Measurements from ENCODE around the gene MAP3K7. TPM values are rescaled to one million over a fixed set of nuclear protein-coding genes. Genes with fewer than 3 reads are reported as not detected.

The MAP3K7 gene
- total and polyA plus RNA-seq, 10 donors = 15.6 to 56.9 (median 39.8) TPM

GRCh38 chr6:90598192-90598951, 11.5 kb upstream of the MAP3K7 start:
- Histone ChIP-seq H3K4me1 (no peaks in the 10 kb centered on the region), H3K27me3 (replicated peaks in 1 of 7) (peaks cover 0 to 35% (median 6%) of the 10 kb centered on the region in 7 donors), H3K9me3 (no peaks in the 10 kb centered on the region), H3K27ac (no peak overlapping the region), H3K4me3 (no peak overlapping the region), H3K36me3 (no peaks in the 10 kb centered on the region)
- DNase-seq = no peak
- TF ChIP-seq POLR2AphosphoS5 (IDR thresholded peaks at IDR 0.05) (no peak), POLR2A (IDR thresholded peaks at IDR 0.05) (no peak), CTCF (IDR thresholded peaks at IDR 0.05 in 8 of 11, conservative IDR thresholded peaks at IDR 0.05 in 3 of 11) (no peak)
- intact Hi-C loops (cut with DNase I; ENCODE audit: low total_unique reads) = no loop called here
- 80 to 85% (median 84%) methylated on average over 4 of the region's 4 CpGs for WGBS, 5 donors

- H3K4me3 ChIP-seq = no peak overlapping the region
- intact Hi-C loops (cut with DNase I; ENCODE audit: low total_unique reads) = no loop called here
- no peaks in the 10 kb centered on the region for H3K4me1 ChIP-seq
- no peaks in the 10 kb centered on the region for H3K9me3 ChIP-seq
- peaks cover 0 to 44% (median 4%) of the 10 kb centered on the region in 7 donors for H3K27me3 ChIP-seq (replicated peaks in 1 of 7)
- no peak overlapping the region for H3K27ac ChIP-seq
- no peaks in the 10 kb centered on the region for H3K36me3 ChIP-seq
- 61 to 74% (median 68%) methylated on average over 5 of the region's 5 CpGs for WGBS, 5 donors
- no peak for DNase-seq
- TF ChIP-seq POLR2AphosphoS5 (IDR thresholded peaks at IDR 0.05) (no peak), POLR2A (IDR thresholded peaks at IDR 0.05) (no peak), CTCF (IDR thresholded peaks at IDR 0.05 in 8 of 11, conservative IDR thresholded peaks at IDR 0.05 in 3 of 11) (no peak)
Measured at GRCh38 chr6:90596967-90597539, 10.2 kb upstream of the MAP3K7 start.

- DNase-seq = no peak
- intact Hi-C loops (cut with DNase I; ENCODE audit: low total_unique reads) = no loop called here
- no peak overlapping the region for H3K4me3 ChIP-seq
- no peaks in the 10 kb centered on the region for H3K9me3 ChIP-seq
- no peak overlapping the region for H3K27ac ChIP-seq
- peaks cover 0 to 55% (median 4%) of the 10 kb centered on the region in 7 donors for H3K27me3 ChIP-seq (replicated peaks in 1 of 7)
- H3K4me1 ChIP-seq = no peaks in the 10 kb centered on the region
- TF ChIP-seq CTCF (IDR thresholded peaks at IDR 0.05 in 8 of 11, conservative IDR thresholded peaks at IDR 0.05 in 3 of 11) (no peak), POLR2AphosphoS5 (IDR thresholded peaks at IDR 0.05) (no peak), POLR2A (IDR thresholded peaks at IDR 0.05) (no peak)
- no peaks in the 10 kb centered on the region for H3K36me3 ChIP-seq
- 50 to 72% (median 66%) methylated on average over 3 of the region's 3 CpGs for WGBS, 5 donors
Measured at GRCh38 chr6:90595854-90596253, 9.0 kb upstream of the MAP3K7 start.

- H3K9me3 ChIP-seq = no peaks in the 10 kb centered on the region
- DNase-seq = no peak
- peak overlapping the region; percentile 75 to 98 (median 89) for H3K4me3 ChIP-seq
- peaks cover 12 to 52% (median 45%) of the 10 kb centered on the region in 6 donors for H3K4me1 ChIP-seq
- H3K27ac ChIP-seq = peak overlapping the region; percentile 76 to 97 (median 95)
- TF ChIP-seq POLR2A (IDR thresholded peaks at IDR 0.05) = no peak
- TF ChIP-seq POLR2AphosphoS5 (IDR thresholded peaks at IDR 0.05) = no peak
- no peak for TF ChIP-seq CTCF (IDR thresholded peaks at IDR 0.05 in 8 of 11, conservative IDR thresholded peaks at IDR 0.05 in 3 of 11)
- no peaks in the 10 kb centered on the region for H3K36me3 ChIP-seq
- peaks cover 0 to 6% (median 0%) of the 10 kb centered on the region in 7 donors for H3K27me3 ChIP-seq (replicated peaks in 1 of 7)
- WGBS, 5 donors = 0% methylated on average over 6 to 18 of the region's 18 CpGs
- intact Hi-C loops (cut with DNase I; ENCODE audit: low total_unique reads) = no loop called here
Measured at GRCh38 chr6:90586546-90586835, 381 bp downstream of the MAP3K7 start.
